ENCODE data around the gene SLC6A20. TPM values are rescaled to one million over a fixed set of nuclear protein-coding genes. Genes with fewer than 3 reads are reported as not detected.

SLC6A20 gene
- total and polyA plus RNA-seq, 5 donors, result not detected

- intact Hi-C loops (cut with DNase I), result no loop called here
Observed at GRCh38 chr3:45712434-45713110, 83.8 kb downstream of the SLC6A20 start.

GRCh38 chr3:45711931-45712330 is 84.4 kb downstream of the SLC6A20 start:
- intact Hi-C loops (cut with DNase I), result no loop called here
- Histone ChIP-seq H3K27ac (ENCODE audit: low read length) (no peak overlapping the region), H3K4me1 (ENCODE audit: control insufficient read depth, insufficient read depth, low read length) (no peaks in the 10 kb centered on the region), H3K9me3 (ENCODE audit: control insufficient read depth, low read length) (no peaks in the 10 kb centered on the region), H3K27me3 (ENCODE audit: control insufficient read depth, insufficient read depth) (no peaks in the 10 kb centered on the region), H3K4me3 (ENCODE audit: low read length) (no peak overlapping the region)
- DNase-seq, result no peak
- no peak for ATAC-seq
- 88% methylated on average over 4 of the region's 4 CpGs for WGBS

More at GRCh38 chr3:45712434-45713110, 83.8 kb downstream of the SLC6A20 start:
- no peaks in the 10 kb centered on the region for H3K9me3 ChIP-seq (ENCODE audit: control insufficient read depth, low read length)
- DNase-seq (no peak), ATAC-seq (no peak)
- H3K4me3 ChIP-seq (ENCODE audit: low read length), result no peak overlapping the region
- 88% methylated on average over 7 of the region's 7 CpGs for WGBS
- no peaks in the 10 kb centered on the region for H3K4me1 ChIP-seq (ENCODE audit: control insufficient read depth, insufficient read depth, low read length)
- H3K27me3 ChIP-seq (ENCODE audit: control insufficient read depth, insufficient read depth), result no peaks in the 10 kb centered on the region
- H3K27ac ChIP-seq (ENCODE audit: low read length), result no peak overlapping the region

- no peaks in the 10 kb centered on the region for H3K27me3 ChIP-seq (ENCODE audit: control insufficient read depth, insufficient read depth)
- intact Hi-C loops (cut with DNase I), result no loop called here
- no peak overlapping the region for H3K27ac ChIP-seq (ENCODE audit: low read length)
- ATAC-seq (no peak), DNase-seq (no peak)
- H3K4me3 ChIP-seq (ENCODE audit: low read length), result no peak overlapping the region
- no peaks in the 10 kb centered on the region for H3K9me3 ChIP-seq (ENCODE audit: control insufficient read depth, low read length)
- 77% methylated on average over 2 of the region's 2 CpGs for WGBS
- peaks cover 2% of the 10 kb centered on the region for H3K4me1 ChIP-seq (ENCODE audit: control insufficient read depth, insufficient read depth, low read length)
Observed at GRCh38 chr3:45705839-45706808, 90.2 kb downstream of the SLC6A20 start.

Other genes with a start within 250 kb of the SLC6A20 start
- 10 to 100 TPM; 18.6 to 25.4 (median 22.2) TPM for gene LIMD1, start 201.8 kb downstream of the SLC6A20 start, total RNA-seq
- gene LIMD1, start 201.8 kb downstream of the SLC6A20 start, polyA plus RNA-seq, result 8.7 TPM
- gene SACM1L, start 107.1 kb downstream of the SLC6A20 start, total RNA-seq, result 10 to 100 TPM; 26.9 to 32.0 (median 29.5) TPM
- 17.0 TPM for gene SACM1L, start 107.1 kb downstream of the SLC6A20 start, polyA plus RNA-seq
- 10 to 100 TPM; 10.1 to 13.4 (median 11.8) TPM for gene LZTFL1, start 45.6 kb upstream of the SLC6A20 start, total RNA-seq
- gene LZTFL1, start 45.6 kb upstream of the SLC6A20 start, polyA plus RNA-seq, result 5.0 TPM
- not detected for gene CCR9, start 90.0 kb upstream of the SLC6A20 start, total RNA-seq
- gene CCR9, start 90.0 kb upstream of the SLC6A20 start, polyA plus RNA-seq, result not detected
- gene CXCR6, start 146.9 kb upstream of the SLC6A20 start, total RNA-seq, result under 1 TPM in 3 of 4 donors, not detected in 1; 0.33 to 0.53 (median 0.46) TPM
- 0.18 TPM for gene CXCR6, start 146.9 kb upstream of the SLC6A20 start, polyA plus RNA-seq
- 100 to 1,000 TPM in 2 of 4 donors, 10 to 100 TPM in 2; 75.8 to 114 (median 97.0) TPM for gene FYCO1, start 199.3 kb upstream of the SLC6A20 start, total RNA-seq
- gene FYCO1, start 199.3 kb upstream of the SLC6A20 start, polyA plus RNA-seq, result 62.7 TPM
- under 1 TPM in 1 of 4 donors, not detected in 3; 0.06 TPM for gene XCR1, start 230.9 kb upstream of the SLC6A20 start, total RNA-seq
- gene XCR1, start 230.9 kb upstream of the SLC6A20 start, polyA plus RNA-seq, result not detected

All from right cardiac atrium (tissue), 5 donors.